ENCODE measurements around the gene WDR70. TPM values are rescaled to one million over a fixed set of nuclear protein-coding genes. Genes with fewer than 3 reads are reported as not detected.

WDR70 gene
- total RNA-seq, 4 donors from 2014 or later: 20.0 to 60.0 (median 23.0) TPM

GRCh38 chr5:37714756-37715155, 335.6 kb downstream of the WDR70 start:
- H3K4me1 ChIP-seq: no peaks in the 10 kb centered on the region
- TF ChIP-seq POLR2A (IDR thresholded peaks at IDR 0.05): no peak
- no peak for TF ChIP-seq EP300 (IDR thresholded peaks at IDR 0.05)
- TF ChIP-seq POLR2AphosphoS5 (IDR thresholded peaks at IDR 0.05): no peak
- TF ChIP-seq CTCF (IDR thresholded peaks at IDR 0.05): no peak
- no peak for DNase-seq (ENCODE audit: low spot score in 2 of 2)

DNA sequence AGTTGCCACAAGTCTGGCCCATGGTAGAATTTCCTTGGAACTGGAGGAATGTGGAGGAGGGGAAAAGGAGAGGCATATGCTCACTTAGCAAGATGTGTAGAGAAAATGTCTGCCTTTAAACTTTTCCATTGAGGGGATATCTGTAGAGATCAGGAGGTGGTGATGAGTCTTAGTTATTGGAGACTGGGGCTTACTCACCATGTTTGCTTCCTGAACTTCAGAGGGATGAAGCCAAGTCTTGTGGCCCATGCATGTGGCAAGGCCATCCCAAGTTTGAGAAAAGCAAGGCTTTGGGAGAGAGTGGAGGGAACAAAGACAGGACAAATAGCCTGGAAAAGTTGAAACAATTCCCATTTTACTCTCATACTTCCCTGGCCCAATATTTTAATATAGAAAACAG, 336.2 kb downstream of the WDR70 start:
- Histone ChIP-seq H3K27ac (no peak overlapping the region), H3K9me3 (no peaks in the 10 kb centered on the region), H3K4me3 (no peak overlapping the region), H3K27me3 (no peaks in the 10 kb centered on the region), H3K4me1 (no peaks in the 10 kb centered on the region), H3K36me3 (no peaks in the 10 kb centered on the region)
- no peak for DNase-seq (ENCODE audit: low spot score in 2 of 2)
- no peak for TF ChIP-seq POLR2AphosphoS5 (IDR thresholded peaks at IDR 0.05)
- no peak for TF ChIP-seq POLR2A (IDR thresholded peaks at IDR 0.05)
- TF ChIP-seq CTCF (IDR thresholded peaks at IDR 0.05): no peak
- no peak for TF ChIP-seq EP300 (IDR thresholded peaks at IDR 0.05)

More at GRCh38 chr5:37714756-37715155, 335.6 kb downstream of the WDR70 start:
- Histone ChIP-seq H3K9me3 (no peaks in the 10 kb centered on the region), H3K4me3 (no peak overlapping the region), H3K27ac (no peak overlapping the region), H3K36me3 (no peaks in the 10 kb centered on the region), H3K27me3 (no peaks in the 10 kb centered on the region)

DNA sequence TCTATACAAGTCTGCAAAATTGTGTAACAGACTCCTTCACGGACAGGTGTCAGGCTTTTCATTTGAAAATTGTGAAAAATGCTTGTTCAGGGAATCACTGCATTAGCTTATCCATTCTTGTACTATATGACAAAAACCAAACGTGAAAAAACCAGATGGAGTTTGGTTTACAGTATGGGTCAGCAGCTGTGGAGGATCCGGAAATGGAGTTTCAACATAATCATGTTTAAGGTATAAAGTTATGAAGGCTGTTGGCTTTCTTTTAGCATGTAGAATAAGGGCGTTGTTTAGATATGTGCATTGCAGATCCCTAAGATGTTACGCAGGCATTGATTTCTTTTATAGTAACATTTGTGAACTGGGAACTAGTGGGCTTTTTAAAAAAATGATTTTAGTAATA, 336.9 kb downstream of the WDR70 start:
- H3K4me1 ChIP-seq: no peaks in the 10 kb centered on the region
- no peak overlapping the region for H3K4me3 ChIP-seq
- WGBS: 98% methylated on average over 5 of the region's 5 CpGs
- no peaks in the 10 kb centered on the region for H3K27me3 ChIP-seq
- TF ChIP-seq POLR2AphosphoS5 (IDR thresholded peaks at IDR 0.05) (no peak), CTCF (IDR thresholded peaks at IDR 0.05) (no peak), EP300 (IDR thresholded peaks at IDR 0.05) (no peak), POLR2A (IDR thresholded peaks at IDR 0.05) (no peak)
- peaks cover 5% of the 10 kb centered on the region for H3K36me3 ChIP-seq
- DNase-seq (ENCODE audit: low spot score in 2 of 2): no peak
- no peaks in the 10 kb centered on the region for H3K9me3 ChIP-seq
- no peak overlapping the region for H3K27ac ChIP-seq

DNA sequence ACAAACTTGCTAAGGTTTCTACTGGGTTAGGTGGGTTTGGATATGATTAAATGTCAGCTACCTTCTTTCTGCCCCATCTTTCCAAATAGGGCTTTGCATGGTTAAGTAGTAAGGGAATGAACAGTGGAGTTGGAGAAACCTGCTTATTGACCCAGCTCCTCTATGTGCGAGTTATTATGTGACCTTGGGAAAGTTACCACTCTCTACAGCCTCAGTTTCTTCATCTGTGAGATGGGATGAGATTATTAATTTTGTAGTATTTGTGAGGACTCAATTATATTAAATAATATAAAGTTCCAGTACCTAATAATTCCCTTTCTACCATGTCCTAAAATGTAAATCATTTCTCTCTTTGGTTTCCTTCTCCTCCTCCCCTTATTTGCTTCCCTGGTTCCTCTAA, 337.3 kb downstream of the WDR70 start:
- Histone ChIP-seq H3K4me1 (no peaks in the 10 kb centered on the region), H3K4me3 (no peak overlapping the region), H3K27ac (no peak overlapping the region), H3K27me3 (no peaks in the 10 kb centered on the region), H3K36me3 (peaks cover 9% of the 10 kb centered on the region), H3K9me3 (no peaks in the 10 kb centered on the region)
- DNase-seq (ENCODE audit: low spot score in 2 of 2): no peak
- 97% methylated on average over 1 of the region's 1 CpG for WGBS
- no peak for TF ChIP-seq EP300 (IDR thresholded peaks at IDR 0.05)
- no peak for TF ChIP-seq CTCF (IDR thresholded peaks at IDR 0.05)

DNA sequence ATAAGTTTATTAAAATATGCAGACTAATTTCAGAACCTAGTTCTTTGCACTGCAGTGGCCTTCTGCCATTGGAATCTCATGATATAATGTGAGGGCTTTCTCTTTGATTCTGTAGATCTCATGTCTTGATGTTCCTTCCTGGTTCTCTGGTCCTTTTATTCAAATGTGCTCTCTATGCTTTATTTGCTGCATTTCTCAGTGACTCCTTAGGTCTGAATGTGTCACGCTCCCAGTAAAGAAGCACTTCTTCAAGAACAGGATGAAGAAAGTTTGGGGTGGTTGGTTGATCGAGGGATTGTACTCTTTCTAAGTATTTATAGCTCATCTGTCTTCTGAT, 338.1 kb downstream of the WDR70 start:
- Histone ChIP-seq H3K9me3 (no peaks in the 10 kb centered on the region), H3K27me3 (no peaks in the 10 kb centered on the region), H3K27ac (no peak overlapping the region), H3K36me3 (peaks cover 11% of the 10 kb centered on the region), H3K4me3 (no peak overlapping the region), H3K4me1 (no peaks in the 10 kb centered on the region)
- no peak for DNase-seq (ENCODE audit: low spot score in 2 of 2)
- 73% methylated on average over 2 of the region's 2 CpGs for WGBS
- TF ChIP-seq POLR2AphosphoS5 (IDR thresholded peaks at IDR 0.05) (no peak), POLR2A (IDR thresholded peaks at IDR 0.05) (no peak), CTCF (IDR thresholded peaks at IDR 0.05) (no peak), EP300 (IDR thresholded peaks at IDR 0.05) (no peak)

Data from suprapubic skin (tissue), 4 donors.